ENCODE results near the gene CRMP1.
A peak's percentile ranks its signal among the peaks of the same experiment; 100 is the strongest.

Gene CRMP1

DNA sequence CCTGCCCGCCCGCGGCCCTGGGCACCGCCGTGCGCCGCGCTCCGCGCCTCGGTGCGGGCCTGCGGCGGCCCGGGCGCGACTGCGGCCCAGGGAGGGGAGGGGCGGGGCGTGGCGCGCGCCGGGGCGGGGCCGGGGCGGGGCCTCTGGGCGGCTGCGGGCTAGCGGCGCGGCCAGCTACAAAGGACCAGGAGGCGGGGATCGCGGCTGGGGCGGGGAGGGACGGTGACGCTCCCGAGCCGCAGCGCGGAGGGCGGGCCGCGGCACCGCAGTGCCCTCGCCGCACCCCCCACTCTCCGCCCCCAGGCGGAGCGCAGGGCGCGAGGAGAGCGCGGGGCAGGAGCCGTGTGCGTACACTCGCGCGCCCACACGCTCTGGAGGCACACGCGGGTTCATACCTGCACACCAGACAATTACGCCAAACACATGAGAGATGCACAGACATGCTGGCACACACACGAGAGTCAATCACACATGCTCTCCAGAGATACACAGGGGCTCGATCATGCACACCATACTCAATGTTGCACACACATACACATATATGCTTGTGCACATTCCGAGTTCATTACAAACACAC is at the start of gene CRMP1:
TSS of gene CRMP1 (minus strand) at position 83 of the 577 bp plus-strand sequence. CDS start 117 bp downstream, outside the sequence.
- DNase-seq, result no peak

- no peak for DNase-seq
These were observed 48.7 kb upstream of the CRMP1 start for GRCh38 chr4:5941601-5942000.

DNA sequence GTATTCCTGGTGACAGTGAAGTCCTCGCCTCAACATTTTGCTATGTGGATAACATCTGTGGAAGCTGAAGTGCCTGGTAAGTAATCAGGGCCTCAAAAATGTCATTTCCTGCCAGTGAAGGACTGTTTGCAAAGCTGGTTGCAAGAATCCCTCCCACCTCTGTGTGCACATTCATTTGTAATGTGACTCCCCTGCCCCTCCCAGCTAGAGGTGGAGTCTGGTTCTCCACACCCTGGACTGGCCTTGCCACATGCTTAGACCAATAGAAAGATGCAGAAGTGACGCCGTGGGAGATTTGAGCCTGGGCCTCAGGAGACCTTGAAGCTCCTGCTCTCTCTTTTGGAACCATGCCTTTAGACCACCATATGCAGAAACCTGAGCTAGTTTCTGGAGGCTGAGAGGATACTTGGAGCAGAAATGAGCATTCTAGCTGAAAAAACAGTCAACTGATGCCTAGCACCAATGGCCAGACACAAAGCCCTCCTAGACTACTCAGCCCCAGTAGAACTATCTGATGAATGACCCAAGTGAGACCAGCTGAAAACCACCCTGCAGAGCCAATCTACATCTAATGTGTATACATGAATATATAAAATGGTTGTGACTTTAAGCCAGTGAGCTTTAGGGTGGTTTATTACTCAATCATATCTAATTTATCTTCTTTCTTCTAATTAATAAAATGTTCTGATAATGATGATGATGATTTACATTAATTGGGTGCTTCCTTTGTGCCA is 47.8 kb upstream of the CRMP1 start:
- DNase-seq, result peak; percentile 85

DNA sequence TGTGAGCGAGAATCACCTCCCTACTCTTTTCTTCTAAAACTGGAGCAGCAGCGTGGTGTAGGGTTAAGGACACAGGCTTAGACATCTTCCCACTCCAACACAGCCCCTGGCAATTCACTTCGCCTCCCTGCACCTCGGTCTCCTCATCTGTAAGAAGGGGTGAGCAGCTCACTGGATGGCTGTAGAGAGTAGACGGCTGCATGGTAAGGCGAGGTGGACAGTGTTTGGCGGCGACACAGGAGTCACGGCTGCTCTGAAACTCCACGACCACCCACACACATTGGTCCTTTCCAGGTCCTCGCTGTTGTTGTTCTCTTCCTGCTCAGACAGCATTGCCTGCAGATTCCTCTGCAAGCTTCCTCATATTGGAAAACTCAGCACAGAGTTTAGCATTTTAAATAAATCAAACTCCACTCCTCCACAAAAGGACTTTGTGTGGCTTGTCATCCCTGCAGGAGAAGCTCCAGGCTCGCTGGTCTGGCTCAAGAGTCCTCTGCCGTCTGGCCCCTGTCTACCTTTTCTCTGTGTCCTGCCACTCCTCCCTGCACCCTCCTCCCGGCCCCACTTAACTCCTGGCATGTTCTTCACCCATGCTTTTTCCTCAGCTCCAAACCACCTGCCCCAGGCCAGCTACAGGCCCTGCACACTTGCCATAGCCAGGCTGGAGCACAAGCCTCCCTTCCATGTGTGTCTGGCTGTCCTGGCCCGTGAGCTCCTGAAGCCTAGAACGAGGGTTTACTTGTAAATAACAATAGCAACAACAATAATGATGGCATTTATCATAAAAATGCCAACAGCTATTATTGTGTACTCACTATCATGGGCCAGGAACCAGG is 41.3 kb upstream of the CRMP1 start:
- no peak for DNase-seq

DNA sequence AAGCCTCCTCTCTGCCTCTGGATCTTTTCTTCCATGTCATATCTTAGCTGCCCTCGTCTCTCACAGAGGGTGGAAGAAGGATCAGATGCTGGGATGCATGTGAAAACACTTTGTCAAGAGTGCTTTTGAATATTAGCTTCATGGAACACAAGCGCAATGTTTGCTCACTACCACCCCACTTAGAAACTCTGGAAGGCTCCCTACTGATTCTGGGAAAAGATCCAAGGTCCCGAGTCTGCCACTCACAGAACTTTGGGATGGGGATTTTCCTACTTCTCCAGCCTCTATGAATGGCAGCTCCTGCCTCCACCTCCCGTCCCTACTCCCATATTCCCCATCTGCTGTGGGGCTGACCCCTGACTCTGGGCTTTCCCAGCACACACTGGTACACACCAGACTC is 40.2 kb upstream of the CRMP1 start:
- peak; percentile 24 for DNase-seq

GRCh38 chr4:5932035-5932568 is 39.2 kb upstream of the CRMP1 start:
- peak; percentile 75 for DNase-seq

- DNase-seq, result no peak
These were observed 38.6 kb upstream of the CRMP1 start for GRCh38 chr4:5931526-5931925.

DNA sequence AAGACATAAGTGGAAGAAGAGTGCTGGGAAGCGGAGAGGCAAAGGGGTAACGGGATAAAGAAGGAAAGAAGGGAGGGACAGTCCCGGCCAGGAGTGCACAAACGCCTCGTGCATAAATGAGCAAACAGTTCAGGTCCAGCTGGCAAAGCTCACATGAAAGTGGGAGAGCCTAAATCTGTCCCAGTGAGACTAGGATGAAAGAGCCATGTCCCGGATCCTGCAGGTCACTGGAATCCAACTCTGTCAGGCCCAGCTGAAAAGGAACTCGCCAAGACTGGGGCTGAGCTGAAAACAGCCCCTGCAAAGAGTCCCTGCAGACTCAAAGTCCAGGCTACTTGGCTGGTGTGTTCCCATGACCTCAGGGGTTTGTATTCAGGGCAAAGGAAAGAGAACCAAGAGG is 38.0 kb upstream of the CRMP1 start:
- DNase-seq, result no peak

- DNase-seq, result no peak
These were observed 37.6 kb upstream of the CRMP1 start for GRCh38 chr4:5930456-5930855.

DNA sequence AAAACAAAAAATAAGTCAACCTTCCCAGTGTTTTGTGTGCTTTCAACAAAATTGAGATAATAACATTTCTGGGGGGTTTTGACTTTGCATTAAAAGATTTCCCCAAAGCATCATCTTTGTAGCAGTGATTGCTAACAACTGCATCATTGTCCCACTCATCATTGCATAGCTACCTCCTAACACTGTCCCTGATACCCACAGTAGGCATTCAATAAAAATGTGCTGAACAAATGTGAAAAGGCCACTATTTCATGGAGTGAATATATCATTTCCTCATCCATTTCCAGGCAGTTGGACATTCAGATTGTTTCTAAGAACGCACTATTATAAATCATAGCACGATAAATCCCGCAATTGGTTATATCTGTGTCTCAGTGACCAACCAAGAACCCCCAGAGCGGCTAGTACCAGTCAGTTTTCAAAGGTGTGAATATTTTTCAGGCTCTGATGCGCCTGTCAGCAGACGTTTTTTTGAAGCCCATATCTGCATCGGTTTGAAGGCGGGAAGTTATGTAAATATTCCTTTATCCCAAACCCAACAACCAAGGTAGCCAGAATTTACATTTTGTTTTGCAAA is 36.0 kb upstream of the CRMP1 start:
- DNase-seq, result no peak

DNA sequence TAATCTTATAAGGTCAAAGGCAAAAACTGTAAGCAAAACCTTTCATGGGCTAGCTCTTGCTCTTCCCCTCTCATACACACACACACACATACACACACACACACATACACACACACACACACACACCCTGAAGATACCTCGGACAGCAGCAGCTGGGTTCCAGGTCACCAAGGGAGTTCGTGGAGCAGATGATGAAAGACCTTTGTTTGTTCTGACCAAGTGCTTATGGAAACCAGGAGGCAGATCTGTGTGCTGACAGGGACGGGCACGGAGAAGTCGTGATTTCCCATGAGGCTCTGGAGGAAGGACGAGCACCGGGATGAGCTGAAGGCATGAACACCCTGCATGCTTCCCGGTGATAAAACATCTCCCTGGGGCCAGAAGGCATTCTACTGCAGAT is 35.4 kb upstream of the CRMP1 start:
- DNase-seq, result peak; percentile 20

- DNase-seq, result no peak
These were observed 34.9 kb upstream of the CRMP1 start for GRCh38 chr4:5927747-5928146.

- DNase-seq, result no peak
These were observed 34.2 kb upstream of the CRMP1 start for GRCh38 chr4:5927116-5927515.

- DNase-seq, result no peak
These were observed 33.7 kb upstream of the CRMP1 start for GRCh38 chr4:5926598-5926997.

DNA sequence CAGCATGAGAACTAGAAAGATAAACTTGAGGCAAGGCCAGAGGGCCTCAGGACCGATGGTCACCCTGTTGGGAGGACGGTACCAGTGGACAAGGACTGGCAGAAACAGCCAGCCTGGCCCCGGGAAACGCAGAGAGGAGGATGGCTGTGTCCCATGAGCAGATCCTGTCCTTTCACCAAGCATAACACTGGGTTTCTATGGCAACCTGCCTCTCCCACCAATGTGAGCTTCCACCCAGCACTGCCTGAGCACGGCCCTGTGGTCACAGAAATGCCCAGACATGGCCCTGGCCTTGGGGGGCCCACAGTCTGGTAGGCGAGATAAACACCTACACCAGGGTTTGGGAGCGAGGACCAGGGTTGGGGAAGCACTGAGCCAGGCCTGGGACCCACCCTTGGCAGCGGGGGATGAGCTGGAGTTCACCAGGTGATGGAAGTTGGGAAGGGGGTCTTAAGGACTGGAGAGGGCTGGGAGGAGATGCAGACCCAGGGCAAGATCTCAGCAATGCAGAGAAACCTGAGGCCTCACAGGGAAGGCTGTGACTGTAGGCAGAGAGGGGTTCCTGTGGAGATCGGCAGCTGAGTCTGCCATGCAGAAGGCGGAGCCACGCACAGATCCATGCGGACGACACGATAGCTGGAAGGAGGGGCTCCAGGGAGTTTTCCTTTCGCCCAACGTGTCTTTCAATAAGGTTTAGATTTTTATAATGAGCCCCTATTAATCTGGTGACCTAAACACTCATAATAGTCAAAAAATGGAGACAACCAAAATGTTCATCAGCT is 32.7 kb upstream of the CRMP1 start:
- no peak for DNase-seq

GRCh38 chr4:5924461-5925125 is 31.7 kb upstream of the CRMP1 start:
- DNase-seq, result no peak

GRCh38 chr4:5923376-5923775 is 30.5 kb upstream of the CRMP1 start:
- DNase-seq, result no peak

DNA sequence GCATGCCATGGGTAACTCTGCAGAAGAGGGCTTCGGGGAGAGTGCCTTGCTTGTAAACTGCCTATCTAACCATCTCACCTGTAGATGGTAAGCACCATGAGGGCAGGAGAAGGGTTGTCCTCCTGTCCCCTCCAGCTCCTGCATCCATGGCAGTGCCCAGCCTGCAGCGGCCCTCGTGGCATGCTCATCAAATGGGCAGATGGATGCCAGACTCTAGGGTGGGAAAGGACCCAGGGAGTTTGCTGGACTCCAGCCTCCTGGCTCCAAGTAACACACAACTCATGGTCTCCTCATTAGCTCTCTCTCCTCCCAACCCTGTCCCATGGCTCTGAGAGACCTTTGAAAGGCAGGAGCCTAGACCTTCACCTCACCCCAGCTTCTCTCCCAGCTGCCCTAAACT is 29.7 kb upstream of the CRMP1 start:
- no peak for DNase-seq

DNA sequence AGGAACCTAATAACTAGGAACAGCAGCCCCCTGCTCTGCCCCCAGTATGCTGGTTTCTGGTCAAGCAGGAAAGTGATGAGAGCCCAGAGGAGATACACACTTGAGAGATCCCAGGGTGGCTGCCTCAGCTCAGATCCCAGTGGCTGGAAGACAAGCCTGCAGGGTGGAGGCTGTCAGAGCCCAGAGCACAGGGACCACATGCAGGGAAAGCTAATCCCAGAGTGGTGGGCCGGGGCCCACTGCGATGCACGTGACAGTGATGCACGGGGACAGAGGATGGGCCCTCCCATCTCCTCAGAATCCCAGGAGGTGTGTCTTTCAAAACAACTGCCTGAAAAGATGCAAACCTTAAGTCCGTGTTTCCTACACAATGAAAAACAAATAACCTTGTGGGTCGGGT is 29.1 kb upstream of the CRMP1 start:
- DNase-seq, result no peak

DNA sequence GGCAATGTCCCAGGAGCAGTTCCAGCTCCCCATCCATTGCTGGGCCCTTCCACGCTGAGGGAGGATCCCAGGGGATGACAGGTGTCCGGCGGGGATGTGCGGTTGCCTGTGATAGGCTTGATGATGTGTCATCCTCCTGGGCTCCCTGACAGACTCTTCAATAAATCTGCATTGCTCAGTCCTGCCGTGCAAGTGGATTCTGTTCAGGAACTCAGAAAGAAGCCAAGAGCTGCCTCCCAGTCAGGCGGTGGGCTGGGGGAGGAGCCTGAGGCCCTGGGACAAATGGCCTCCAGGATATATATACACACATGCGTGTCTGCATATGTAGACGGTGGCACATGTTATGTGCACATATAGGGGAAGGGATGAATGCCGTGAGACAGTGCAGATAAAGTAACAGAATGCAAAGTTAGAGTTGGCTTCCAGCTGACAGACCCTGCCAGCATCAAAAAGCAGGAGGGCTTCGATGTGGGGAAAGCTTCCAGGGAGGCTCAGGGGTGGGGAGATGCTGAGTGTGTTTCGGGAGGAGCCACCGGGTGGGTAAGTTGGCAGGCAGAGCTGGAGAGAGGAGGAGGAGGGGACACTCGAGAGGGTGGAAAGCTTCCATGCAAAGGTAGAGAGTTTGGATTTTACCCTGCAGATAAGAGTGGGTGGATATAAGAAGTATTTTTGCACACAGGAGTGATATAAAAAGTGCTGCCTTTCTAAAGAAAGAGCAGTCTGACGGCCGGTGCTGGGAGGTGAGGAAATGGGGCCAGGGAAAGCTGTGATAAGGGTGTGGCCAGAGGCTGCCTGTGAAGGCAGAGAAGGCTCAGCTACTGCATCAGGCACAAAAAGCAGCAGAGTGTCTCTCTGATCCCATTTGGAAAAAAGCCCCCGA is 28.5 kb upstream of the CRMP1 start:
- no peak for DNase-seq

GRCh38 chr4:5919571-5919970 is 26.7 kb upstream of the CRMP1 start:
- no peak for DNase-seq

Data from DMS153 (cell line).